ENCODE results near the gene OASL. TPM values are rescaled to one million over a fixed set of nuclear protein-coding genes. Genes with fewer than 3 reads are reported as not detected.

The OASL gene
- total RNA-seq, 1 donor from 2014 or later: 0.98 TPM

- H3K4me1 ChIP-seq: no peaks in the 10 kb centered on the region
- no peak for DNase-seq (ENCODE audit: extremely low spot score in 2 of 2)
- no peaks in the 10 kb centered on the region for H3K36me3 ChIP-seq
- no peaks in the 10 kb centered on the region for H3K9me3 ChIP-seq
- H3K27ac ChIP-seq: no peak overlapping the region
- intact Hi-C loops (cut with DNase I): no loop called here
- TF ChIP-seq POLR2AphosphoS5 (IDR thresholded peaks at IDR 0.05; ENCODE audit: insufficient read depth in 1 of 2, low read depth in 1 of 2) (no peak), POLR2A (IDR thresholded peaks at IDR 0.05) (no peak), CTCF (IDR thresholded peaks at IDR 0.05) (no peak)
- no peaks in the 10 kb centered on the region for H3K27me3 ChIP-seq
- no peak overlapping the region for H3K4me3 ChIP-seq
These were observed 58.2 kb downstream of the OASL start for GRCh38 chr12:120980800-120981368.

- DNase-seq (ENCODE audit: extremely low spot score in 2 of 2): no peak
- Histone ChIP-seq H3K27me3 (no peaks in the 10 kb centered on the region), H3K4me1 (no peaks in the 10 kb centered on the region), H3K27ac (no peak overlapping the region), H3K9me3 (no peaks in the 10 kb centered on the region), H3K36me3 (no peaks in the 10 kb centered on the region), H3K4me3 (no peak overlapping the region)
- TF ChIP-seq POLR2AphosphoS5 (IDR thresholded peaks at IDR 0.05; ENCODE audit: insufficient read depth in 1 of 2, low read depth in 1 of 2) (no peak), CTCF (IDR thresholded peaks at IDR 0.05) (no peak), POLR2A (IDR thresholded peaks at IDR 0.05) (no peak)
- intact Hi-C loops (cut with DNase I): no loop called here
These were observed 59.0 kb downstream of the OASL start for GRCh38 chr12:120979862-120980696.

- H3K27me3 ChIP-seq: no peaks in the 10 kb centered on the region
- DNase-seq (ENCODE audit: extremely low spot score in 2 of 2): no peak
- TF ChIP-seq POLR2AphosphoS5 (IDR thresholded peaks at IDR 0.05; ENCODE audit: insufficient read depth in 1 of 2, low read depth in 1 of 2): no peak
- no peak for TF ChIP-seq CTCF (IDR thresholded peaks at IDR 0.05)
- TF ChIP-seq POLR2A (IDR thresholded peaks at IDR 0.05): no peak
- no peak overlapping the region for H3K4me3 ChIP-seq
- no peak overlapping the region for H3K27ac ChIP-seq
- H3K36me3 ChIP-seq: no peaks in the 10 kb centered on the region
- H3K4me1 ChIP-seq: no peaks in the 10 kb centered on the region
- intact Hi-C loops (cut with DNase I): no loop called here
- H3K9me3 ChIP-seq: no peaks in the 10 kb centered on the region
These were observed 59.7 kb downstream of the OASL start for GRCh38 chr12:120979220-120979861.

- Histone ChIP-seq H3K36me3 (no peaks in the 10 kb centered on the region), H3K27ac (no peak within 1 kb of the TSS), H3K4me1 (no peaks in the 10 kb centered on the region), H3K9me3 (no peaks in the 10 kb centered on the region), H3K27me3 (no peaks in the 10 kb centered on the region), H3K4me3 (no peak within 1 kb of the TSS)
- intact Hi-C loops (cut with DNase I): no loop called here
- TF ChIP-seq POLR2A (IDR thresholded peaks at IDR 0.05): no peak
- TF ChIP-seq POLR2AphosphoS5 (IDR thresholded peaks at IDR 0.05; ENCODE audit: insufficient read depth in 1 of 2, low read depth in 1 of 2): no peak
- TF ChIP-seq CTCF (IDR thresholded peaks at IDR 0.05): no peak
- no peak for DNase-seq (ENCODE audit: extremely low spot score in 2 of 2)
These were observed 60.5 kb downstream of the OASL start, which contains the start of gene HNF1A for GRCh38 chr12:120978296-120979219. Gene HNF1A (plus strand): TSS chr12:120978543. CDS start chr12:120978769, 226 bp downstream.
